ENCODE measurements around the gene RPRD1A. TPM values are rescaled to one million over a fixed set of nuclear protein-coding genes. Genes with fewer than 3 reads are reported as not detected.
"Not testable (repeated sequence)": the region's sequence is repeated elsewhere in the genome, so short reads cannot be mapped to it uniquely, and the experiment has no call there.

Gene RPRD1A, protein sequence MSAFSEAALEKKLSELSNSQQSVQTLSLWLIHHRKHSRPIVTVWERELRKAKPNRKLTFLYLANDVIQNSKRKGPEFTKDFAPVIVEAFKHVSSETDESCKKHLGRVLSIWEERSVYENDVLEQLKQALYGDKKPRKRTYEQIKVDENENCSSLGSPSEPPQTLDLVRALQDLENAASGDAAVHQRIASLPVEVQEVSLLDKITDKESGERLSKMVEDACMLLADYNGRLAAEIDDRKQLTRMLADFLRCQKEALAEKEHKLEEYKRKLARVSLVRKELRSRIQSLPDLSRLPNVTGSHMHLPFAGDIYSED
- total RNA-seq (ENCODE audit: low replicate concordance): 151 and 198 TPM in 2 replicates

DNA sequence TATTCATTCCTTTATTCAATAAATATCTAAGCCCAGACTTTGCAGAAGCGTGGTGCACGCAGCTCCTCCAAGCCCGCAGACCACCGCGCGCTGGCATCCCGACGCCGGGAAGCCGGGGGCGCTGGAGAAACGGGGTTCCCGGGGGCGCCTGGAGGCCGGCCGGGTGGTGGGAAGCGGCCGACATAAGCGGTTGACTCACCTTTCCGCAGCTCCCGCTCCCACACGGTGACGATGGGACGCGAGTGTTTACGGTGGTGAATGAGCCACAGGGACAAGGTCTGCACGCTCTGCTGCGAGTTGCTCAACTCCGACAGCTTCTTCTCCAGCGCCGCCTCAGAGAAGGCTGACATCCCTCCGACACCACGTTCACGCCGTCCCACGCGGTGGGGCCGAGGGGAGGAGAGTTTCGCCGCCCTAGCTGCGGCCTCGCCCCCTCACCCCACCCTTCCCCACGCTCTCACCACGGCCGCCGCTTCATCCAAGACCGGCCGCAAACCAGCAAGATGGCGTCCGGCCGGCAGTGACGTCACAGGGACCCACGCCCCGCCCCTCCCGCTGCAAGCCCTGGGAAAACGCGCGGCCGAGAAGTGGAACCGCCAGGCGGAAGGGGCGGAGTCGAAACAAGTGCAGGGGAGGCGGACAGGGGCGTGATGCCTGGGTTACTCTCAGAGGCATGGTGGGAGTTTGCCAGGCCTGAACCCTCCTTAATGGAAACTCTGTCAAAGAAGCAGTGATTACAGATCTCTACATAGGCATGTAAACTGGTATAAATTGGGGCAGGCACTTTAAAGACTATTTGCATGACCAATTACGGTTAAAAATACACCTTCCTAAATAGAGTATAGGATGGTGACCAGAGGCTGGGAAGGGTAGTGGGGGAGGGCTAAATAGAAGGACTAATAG lies at the start of gene RPRD1A:
RPRD1A (minus strand) TSS at position 505 of the 903 bp plus-strand sequence; CDS start at position 350, 155 bp downstream.
- peak within 1 kb of the TSS; percentile 92 for H3K4me2 ChIP-seq
- DNase-seq (ENCODE audit: low spot score): peak; percentile 97
- peak within 1 kb of the TSS; percentile 78 for H3K27ac ChIP-seq
- no peaks in the 10 kb centered on the region for H3F3A ChIP-seq (ENCODE audit: low read depth)
- H3K9me3 ChIP-seq (ENCODE audit: low read depth): no peaks in the 10 kb centered on the region
- H3K4me3 ChIP-seq: peak within 1 kb of the TSS; percentile 89
- no peaks in the 10 kb centered on the region for H3K36me3 ChIP-seq
- Mint-ChIP-seq H3K36me3 (peaks cover 20% of the 10 kb centered on the region), H3K4me1 (peaks cover 19% of the 10 kb centered on the region), H3K9me3 (peaks cover 13% of the 10 kb centered on the region), H3K4me3 (peak within 1 kb of the TSS; percentile 96), H3K27me3 (ENCODE audit: insufficient read depth, low read depth) (peaks cover 2% of the 10 kb centered on the region), H3K27ac (peak within 1 kb of the TSS; percentile 85)
- TF ChIP-seq EZH2phosphoT487 (IDR thresholded peaks at IDR 0.05) (no peak), CTCF (IDR thresholded peaks at IDR 0.05) (no peak), EZH2 (IDR thresholded peaks at IDR 0.05) (no peak)
- H3K27me3 ChIP-seq: peaks cover 6% of the 10 kb centered on the region
- H3K9ac ChIP-seq: peak within 1 kb of the TSS; percentile 89
- peaks cover 51% of the 10 kb centered on the region for H3K79me2 ChIP-seq (ENCODE audit: low read depth)
- peak within 1 kb of the TSS; percentile 60 for H2AFZ ChIP-seq (replicated peaks)
- H4K20me1 ChIP-seq (ENCODE audit: low read depth): peaks cover 37% of the 10 kb centered on the region
- H3K4me1 ChIP-seq: peaks cover 10% of the 10 kb centered on the region

- not testable (repeated sequence) for H3K79me2 ChIP-seq (ENCODE audit: low read depth); H3K4me2 ChIP-seq; H3K4me1 ChIP-seq; H3K4me1 Mint-ChIP-seq; H3K4me3 Mint-ChIP-seq; H3K9ac ChIP-seq; H3K9me3 ChIP-seq (ENCODE audit: low read depth); H4K20me1 ChIP-seq (ENCODE audit: low read depth); H3K9me3 Mint-ChIP-seq; H3K27me3 Mint-ChIP-seq (ENCODE audit: insufficient read depth, low read depth); DNase-seq (ENCODE audit: low spot score); H3K27me3 ChIP-seq; H2AFZ ChIP-seq (replicated peaks); H3K27ac Mint-ChIP-seq; H3K4me3 ChIP-seq; H3F3A ChIP-seq (ENCODE audit: low read depth); H3K27ac ChIP-seq
- H3K36me3 ChIP-seq: peaks cover 28% of the 10 kb centered on the region
- peaks cover 43% of the 10 kb centered on the region for H3K36me3 Mint-ChIP-seq
Observed at GRCh38 chr18:36116771-36117170, 49.4 kb upstream of the RPRD1A start.

DNA sequence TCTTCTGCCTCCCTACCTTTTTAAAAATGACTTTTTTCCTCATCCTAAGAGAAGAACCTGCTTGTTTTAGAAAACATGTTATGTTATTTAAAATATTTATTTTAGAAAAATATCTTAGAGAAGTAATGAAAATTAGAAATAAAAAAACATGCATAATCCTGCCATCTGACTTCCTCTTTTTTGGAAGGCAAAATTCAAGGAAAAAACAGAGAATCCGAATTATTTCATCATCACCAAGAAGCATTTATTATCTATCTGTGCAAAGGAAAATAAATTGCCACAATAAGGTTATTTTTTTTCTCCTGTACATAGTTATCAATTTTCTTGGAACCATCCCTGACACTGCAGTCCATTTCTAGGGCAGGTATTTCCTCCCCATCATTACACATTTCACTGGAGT lies 47.4 kb upstream of the RPRD1A start:
- H2AFZ ChIP-seq (replicated peaks): no peak overlapping the region
- H3K27ac ChIP-seq: no peak overlapping the region
- H3K9me3 ChIP-seq (ENCODE audit: low read depth): no peaks in the 10 kb centered on the region
- H3K27ac Mint-ChIP-seq: no peak overlapping the region
- H4K20me1 ChIP-seq (ENCODE audit: low read depth): no peaks in the 10 kb centered on the region
- H3K36me3 Mint-ChIP-seq: peaks cover 45% of the 10 kb centered on the region
- no peaks in the 10 kb centered on the region for H3K4me1 Mint-ChIP-seq
- no peak for DNase-seq (ENCODE audit: low spot score)
- H3K4me3 ChIP-seq: no peak overlapping the region
- H3K9ac ChIP-seq: no peak overlapping the region
- no peak overlapping the region for H3K4me3 Mint-ChIP-seq
- no peak for TF ChIP-seq CTCF (IDR thresholded peaks at IDR 0.05)
- TF ChIP-seq EZH2 (IDR thresholded peaks at IDR 0.05): no peak
- TF ChIP-seq EZH2phosphoT487 (IDR thresholded peaks at IDR 0.05): no peak
- H3K36me3 ChIP-seq: peaks cover 18% of the 10 kb centered on the region
- no peak overlapping the region for H3K4me2 ChIP-seq
- H3K27me3 Mint-ChIP-seq (ENCODE audit: insufficient read depth, low read depth): no peaks in the 10 kb centered on the region
- H3F3A ChIP-seq (ENCODE audit: low read depth): no peaks in the 10 kb centered on the region
- no peaks in the 10 kb centered on the region for H3K9me3 Mint-ChIP-seq
- no peaks in the 10 kb centered on the region for H3K27me3 ChIP-seq
- no peaks in the 10 kb centered on the region for H3K4me1 ChIP-seq
- no peaks in the 10 kb centered on the region for H3K79me2 ChIP-seq (ENCODE audit: low read depth)

All from neural progenitor cell (in vitro differentiated cells).